CD4-positive, CD25-positive, alpha-beta regulatory T cell (primary cell): ENCODE measurements around the gene MYO15B. TPM values are rescaled to one million over a fixed set of nuclear protein-coding genes. Genes with fewer than 3 reads are reported as not detected.

Experiments used
- ATAC-seq, 2 donors: fragments of 150-1000 bp; cut with Tn5 transposase; one replicate each; pipeline ENCODE4 v1.10.0; 2021; ENCODE audit warnings: low read depth in 2 of 2, moderate number of reproducible peaks in 2 of 2, moderate library complexity in 1 of 2
- DNase-seq, 3 donors: peaks; one replicate each; pipeline versions ENCODE4 v3.0.0 to v3.0.0-alpha.2; 2012 to 2022; ENCODE audit warnings: mixed read lengths in 1 of 3
- H3K27ac ChIP-seq: one replicate; pipeline ENCODE4 v1.7.0; 2013; ENCODE audit warnings: mild to moderate bottlenecking, low read length; ENCODE audit not compliant: insufficient read depth, poor library complexity, severe bottlenecking
- H3K27me3 ChIP-seq: one replicate; pipeline ENCODE4 v1.7.0; 2013; ENCODE audit warnings: low read length; ENCODE audit not compliant: control insufficient read depth, insufficient read depth
- H3K36me3 ChIP-seq: one replicate; pipeline ENCODE4 v1.7.0; 2013; ENCODE audit warnings: mild to moderate bottlenecking, low read length, moderate library complexity; ENCODE audit not compliant: control insufficient read depth, insufficient read depth
- H3K4me1 ChIP-seq: 2 replicates; pipeline ENCODE4 v1.7.0; 2013; ENCODE audit warnings: mild to moderate bottlenecking, low read length; ENCODE audit not compliant: insufficient read depth, control insufficient read depth, poor library complexity, severe bottlenecking
- H3K4me3 ChIP-seq: one replicate; pipeline ENCODE4 v1.7.0; 2013; ENCODE audit warnings: low read depth, mild to moderate bottlenecking, low read length, moderate library complexity
- H3K9me3 ChIP-seq, 2 experiments: 1 replicate in 1 of 2; 2 replicates in 1 of 2; pipeline ENCODE4 v1.7.0; 2013; ENCODE audit warnings: low read length in 2 of 2, mild to moderate bottlenecking in 1 of 2, moderate library complexity in 1 of 2; ENCODE audit not compliant: control insufficient read depth in 2 of 2
- H3K27ac Mint-ChIP-seq, 3 donors: one replicate each; pipeline ENCODE4 v1.8.0; 2020 to 2022; ENCODE audit warnings: mild to moderate bottlenecking in 3 of 3, mixed read lengths in 3 of 3, moderate library complexity in 2 of 3
- H3K27me3 Mint-ChIP-seq: one replicate; pipeline ENCODE4 v1.8.0; 2022; ENCODE audit warnings: mild to moderate bottlenecking, mixed read lengths
- H3K36me3 Mint-ChIP-seq: one replicate; pipeline ENCODE4 v1.8.0; 2020; ENCODE audit warnings: mixed read lengths
- H3K4me1 Mint-ChIP-seq, 4 donors: one replicate each; pipeline ENCODE4 v1.8.0; 2020 to 2022; ENCODE audit warnings: mixed read lengths in 4 of 4, mild to moderate bottlenecking in 1 of 4
- H3K4me3 Mint-ChIP-seq, 4 donors: one replicate each; pipeline ENCODE4 v1.8.0; 2020 to 2022; ENCODE audit warnings: mild to moderate bottlenecking in 4 of 4, mixed read lengths in 4 of 4, moderate library complexity in 3 of 4
- H3K9me3 Mint-ChIP-seq, 7 donors: one replicate each; pipeline ENCODE4 v1.8.0; 2020 to 2022; ENCODE audit warnings: mixed read lengths in 7 of 7, mild to moderate bottlenecking in 3 of 7, moderate library complexity in 2 of 7
- polyA plus RNA-seq, 4 donors: library from polyadenylated mRNA; unstranded; fragments of 300-500 nt; fragmentation: Illumina TruSeq; gene quantifications; one replicate each; pipeline ENCODE4 v1.2.3, GENCODE V29; 2021
- total RNA-seq: library from RNA; stranded (reverse); gene quantifications from one replicate; pipeline ENCODE4 v1.2.3, GENCODE V29; 2022

The MYO15B gene
- total and polyA plus RNA-seq, 5 donors from 2014 or later, result 0.95 to 117 (median 1.0) TPM

DNA sequence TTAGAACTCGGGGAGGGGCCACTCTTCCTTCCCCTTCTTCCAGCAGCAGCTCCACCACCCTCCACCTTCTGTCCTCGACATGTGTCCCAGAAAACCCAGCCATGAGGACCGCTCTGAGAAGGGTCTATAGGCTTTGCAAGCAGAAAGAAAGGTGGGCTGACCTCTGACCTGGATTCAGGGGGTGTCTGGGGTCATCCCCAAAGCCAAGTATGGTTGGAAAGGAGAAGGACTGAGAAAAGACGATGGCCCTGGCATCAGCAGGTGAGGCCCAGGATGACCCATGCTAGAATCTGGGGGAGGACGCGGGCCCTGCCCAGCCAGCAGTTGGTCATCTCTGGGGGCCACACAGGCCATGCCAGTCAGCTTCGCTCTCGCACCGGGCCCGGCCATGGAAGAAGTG, 39.5 kb downstream of the MYO15B start:
- no peak for ATAC-seq
- Mint-ChIP-seq H3K27me3 (peaks cover 3% of the 10 kb centered on the region), H3K4me3 (no peak overlapping the region), H3K4me1 (peaks cover 0 to 7% (median 0%) of the 10 kb centered on the region in 4 donors), H3K9me3 (peaks cover 0 to 1% (median 0%) of the 10 kb centered on the region in 7 donors), H3K27ac (no peak overlapping the region), H3K36me3 (peaks cover 7% of the 10 kb centered on the region)
- no peak for DNase-seq
- Histone ChIP-seq H3K36me3 (no peaks in the 10 kb centered on the region), H3K4me1 (no peaks in the 10 kb centered on the region), H3K4me3 (no peak overlapping the region), H3K9me3 (no peaks in the 10 kb centered on the region), H3K27ac (no peak overlapping the region), H3K27me3 (no peaks in the 10 kb centered on the region)

DNA sequence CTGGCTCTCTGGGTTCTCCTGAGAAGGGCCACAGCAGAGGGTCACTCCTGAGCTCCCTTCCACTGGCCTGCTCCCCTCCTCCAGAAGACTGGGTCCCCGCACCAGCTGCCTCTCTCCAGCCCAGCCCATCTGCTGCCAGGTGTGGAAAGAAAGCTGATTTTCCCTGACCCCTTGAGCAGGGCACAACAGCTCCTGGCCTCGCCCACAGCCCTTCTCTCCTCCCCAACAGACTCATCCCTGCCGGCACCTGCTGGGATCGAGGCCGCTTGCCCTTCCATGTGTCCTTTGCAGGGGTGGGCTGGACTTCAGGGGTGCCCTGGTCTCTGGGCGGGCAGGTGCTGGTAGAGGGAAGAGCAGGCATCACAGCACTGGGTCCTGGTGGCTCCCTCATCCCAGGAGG, 40.8 kb downstream of the MYO15B start:
- Mint-ChIP-seq H3K9me3 (peaks cover 0 to 1% (median 0%) of the 10 kb centered on the region in 7 donors), H3K4me3 (no peak overlapping the region), H3K27me3 (no peaks in the 10 kb centered on the region), H3K4me1 (peaks cover 0 to 3% (median 0%) of the 10 kb centered on the region in 4 donors), H3K36me3 (no peaks in the 10 kb centered on the region), H3K27ac (no peak overlapping the region)
- ATAC-seq (no peak), DNase-seq (no peak)
- Histone ChIP-seq H3K4me3 (no peak overlapping the region), H3K27ac (no peak overlapping the region), H3K27me3 (no peaks in the 10 kb centered on the region), H3K9me3 (no peaks in the 10 kb centered on the region), H3K4me1 (peaks cover 6% of the 10 kb centered on the region), H3K36me3 (no peaks in the 10 kb centered on the region)

DNA sequence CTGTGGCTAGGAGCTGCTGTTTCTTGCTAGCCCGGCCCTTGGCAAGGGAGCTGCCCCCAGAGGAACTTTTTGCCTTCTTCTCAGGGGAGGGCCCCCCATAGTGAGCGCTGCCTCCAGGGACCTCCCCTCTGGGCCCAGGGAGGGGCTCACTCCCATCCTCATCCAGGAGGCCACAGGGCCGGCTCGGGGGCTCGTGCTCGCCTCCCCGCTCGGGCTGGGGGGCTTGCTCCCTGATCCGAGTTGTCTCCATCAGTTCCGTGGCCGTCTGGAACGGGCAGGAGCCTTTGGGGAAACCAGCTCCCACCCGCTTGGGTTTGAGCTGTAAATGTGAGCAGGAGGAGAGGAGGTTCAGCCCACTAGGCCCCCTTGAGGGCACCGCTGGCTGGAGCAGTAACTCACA, 41.6 kb downstream of the MYO15B start:
- H3K36me3 Mint-ChIP-seq, result no peaks in the 10 kb centered on the region
- H3K4me3 Mint-ChIP-seq, result no peak overlapping the region
- no peak overlapping the region for H3K27ac ChIP-seq
- H3K27ac Mint-ChIP-seq, result no peak overlapping the region
- no peaks in the 10 kb centered on the region for H3K27me3 Mint-ChIP-seq
- ATAC-seq, result no peak
- peaks cover 0 to 5% (median 1%) of the 10 kb centered on the region in 4 donors for H3K4me1 Mint-ChIP-seq
- H3K27me3 ChIP-seq, result no peaks in the 10 kb centered on the region
- no peak for DNase-seq
- no peaks in the 10 kb centered on the region for H3K9me3 ChIP-seq
- H3K36me3 ChIP-seq, result no peaks in the 10 kb centered on the region
- H3K4me1 ChIP-seq, result peaks cover 10% of the 10 kb centered on the region
- H3K9me3 Mint-ChIP-seq, result peaks cover 0 to 1% (median 0%) of the 10 kb centered on the region in 7 donors
- no peak overlapping the region for H3K4me3 ChIP-seq

DNA sequence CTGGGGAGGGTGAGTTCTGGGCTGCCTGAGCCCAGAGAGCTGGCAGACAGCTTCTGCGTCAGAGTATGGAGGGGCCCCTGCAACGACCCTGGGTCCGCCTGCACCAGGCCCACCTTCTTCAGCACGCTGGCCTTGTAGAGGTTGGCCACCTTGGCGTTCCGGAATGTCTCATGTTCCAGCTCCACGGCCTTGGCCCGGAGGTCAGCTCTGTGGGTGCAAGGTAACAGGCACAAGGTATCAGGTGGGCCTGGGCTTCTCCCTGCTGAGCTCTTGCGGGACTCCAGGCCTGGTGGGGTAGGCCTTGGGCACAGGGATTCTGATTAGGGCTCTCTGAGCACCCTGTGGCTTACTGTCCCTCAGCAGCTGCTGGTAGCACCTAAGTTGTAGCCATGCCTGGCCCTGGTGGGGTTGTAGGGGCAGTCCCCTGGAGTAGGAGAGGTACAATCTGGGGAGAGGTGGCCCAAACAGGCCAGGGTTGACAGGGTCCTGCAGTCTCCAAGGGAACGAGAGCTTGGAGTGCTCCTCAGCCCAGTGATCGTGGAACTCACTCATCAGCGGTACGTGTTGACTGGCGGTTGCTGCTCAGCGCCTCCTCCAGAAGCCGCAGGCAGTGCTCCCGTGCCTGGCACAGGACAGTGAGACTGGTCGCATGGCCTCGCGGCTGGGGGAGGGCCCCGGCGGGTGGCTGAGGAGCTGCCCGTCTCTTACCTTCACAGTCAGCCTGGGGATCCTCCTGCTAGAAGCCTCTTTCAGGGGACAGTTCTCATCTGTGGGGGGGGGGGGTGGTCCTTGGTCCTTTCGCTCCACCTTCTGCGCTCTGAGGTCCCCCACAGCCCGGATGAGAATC, 42.7 kb downstream of the MYO15B start:
- no peak overlapping the region for H3K27ac Mint-ChIP-seq
- peaks cover 0 to 1% (median 0%) of the 10 kb centered on the region in 7 donors for H3K9me3 Mint-ChIP-seq
- H3K4me3 ChIP-seq, result no peak overlapping the region
- no peak for DNase-seq
- no peak overlapping the region for H3K27ac ChIP-seq
- no peak for ATAC-seq
- H3K36me3 Mint-ChIP-seq, result no peaks in the 10 kb centered on the region
- H3K4me1 Mint-ChIP-seq, result peaks cover 0 to 5% (median 1%) of the 10 kb centered on the region in 4 donors
- no peaks in the 10 kb centered on the region for H3K27me3 ChIP-seq
- no peaks in the 10 kb centered on the region for H3K27me3 Mint-ChIP-seq
- peaks cover 10% of the 10 kb centered on the region for H3K4me1 ChIP-seq
- no peaks in the 10 kb centered on the region for H3K36me3 ChIP-seq
- no peaks in the 10 kb centered on the region for H3K9me3 ChIP-seq
- no peak overlapping the region for H3K4me3 Mint-ChIP-seq

DNA sequence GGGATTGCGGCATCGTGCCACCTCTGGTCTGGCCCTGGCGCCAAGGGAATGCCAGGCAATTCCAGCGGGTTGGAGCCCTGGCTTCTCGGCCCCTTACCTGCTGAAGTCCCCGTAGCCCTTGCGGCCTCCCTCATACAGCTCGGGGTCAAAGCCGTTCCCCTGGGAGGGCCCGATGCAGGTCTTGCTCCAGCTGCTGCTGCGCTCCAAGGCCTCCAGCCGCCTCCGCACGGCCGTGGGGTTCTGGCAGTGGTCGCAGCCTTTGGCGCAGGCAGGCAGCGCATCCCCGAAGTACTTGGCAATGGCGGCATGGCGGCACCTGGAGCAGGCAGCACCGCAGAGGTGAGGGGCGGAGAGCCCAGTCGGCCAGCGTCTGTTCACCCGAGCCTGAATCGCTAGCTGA, 43.8 kb downstream of the MYO15B start:
- no peak overlapping the region for H3K4me3 Mint-ChIP-seq
- no peaks in the 10 kb centered on the region for H3K9me3 Mint-ChIP-seq
- Histone ChIP-seq H3K27me3 (no peaks in the 10 kb centered on the region), H3K4me1 (peaks cover 10% of the 10 kb centered on the region), H3K4me3 (no peak overlapping the region), H3K36me3 (no peaks in the 10 kb centered on the region), H3K9me3 (no peaks in the 10 kb centered on the region), H3K27ac (no peak overlapping the region)
- DNase-seq (no peak), ATAC-seq (no peak)
- H3K36me3 Mint-ChIP-seq, result no peaks in the 10 kb centered on the region
- H3K27me3 Mint-ChIP-seq, result no peaks in the 10 kb centered on the region
- peaks cover 0 to 5% (median 1%) of the 10 kb centered on the region in 4 donors for H3K4me1 Mint-ChIP-seq
- no peak overlapping the region for H3K27ac Mint-ChIP-seq

DNA sequence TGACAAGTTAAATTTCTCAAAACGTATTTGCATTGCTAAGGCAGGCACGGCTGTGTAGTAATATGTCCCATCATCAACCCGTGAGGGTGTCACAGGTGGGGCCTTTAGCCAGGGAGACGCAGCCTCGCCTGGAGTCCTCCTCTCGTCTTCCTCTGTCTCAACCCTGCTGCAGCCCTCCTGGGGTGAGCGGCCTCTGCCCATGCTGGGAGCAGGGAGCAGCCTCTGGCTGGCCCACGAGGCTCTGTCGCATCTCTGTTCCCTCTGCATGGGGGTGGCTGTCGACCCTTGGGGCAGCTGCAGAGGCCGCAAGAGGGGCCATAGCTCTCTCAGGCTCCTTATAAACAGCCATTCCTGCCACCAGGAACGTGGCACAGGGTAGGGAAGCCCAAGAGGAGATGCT, 44.8 kb downstream of the MYO15B start:
- Histone ChIP-seq H3K9me3 (no peaks in the 10 kb centered on the region), H3K27ac (no peak overlapping the region), H3K4me3 (no peak overlapping the region), H3K27me3 (no peaks in the 10 kb centered on the region), H3K4me1 (peaks cover 10% of the 10 kb centered on the region), H3K36me3 (no peaks in the 10 kb centered on the region)
- ATAC-seq (no peak), DNase-seq (no peak)
- Mint-ChIP-seq H3K27me3 (no peaks in the 10 kb centered on the region), H3K27ac (no peak overlapping the region), H3K9me3 (no peaks in the 10 kb centered on the region), H3K4me3 (no peak overlapping the region), H3K4me1 (peaks cover 0 to 5% (median 1%) of the 10 kb centered on the region in 4 donors), H3K36me3 (no peaks in the 10 kb centered on the region)

DNA sequence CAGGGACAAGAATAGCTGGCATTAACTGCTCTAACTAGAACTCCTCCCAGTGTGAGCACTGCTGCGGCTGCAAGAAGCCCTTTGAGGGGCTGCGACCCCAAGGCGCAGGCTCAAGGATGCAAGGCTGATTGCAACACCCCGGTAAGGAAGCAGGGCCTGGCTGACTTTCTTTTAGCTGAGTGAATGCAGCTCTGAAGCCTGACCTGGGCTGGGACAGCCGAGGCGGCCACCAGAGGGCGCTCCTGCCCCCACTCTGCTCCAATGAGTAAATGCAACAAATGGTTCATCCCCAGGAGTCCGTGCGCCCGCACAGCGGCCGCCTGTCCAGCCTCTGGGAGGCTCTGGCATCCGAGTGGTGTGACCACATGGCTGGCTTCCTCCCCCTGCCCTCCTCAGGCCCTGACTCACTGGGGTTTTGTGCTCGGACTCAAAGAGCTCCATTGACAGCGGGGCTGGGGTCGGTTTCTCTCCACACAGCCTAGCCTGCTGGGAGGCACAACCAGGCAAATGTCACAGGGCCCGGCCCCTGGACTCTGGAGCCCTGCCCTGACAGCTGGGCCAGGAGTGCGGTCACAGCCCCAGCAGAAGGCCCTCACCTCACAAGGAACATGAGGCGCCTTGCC, 45.4 kb downstream of the MYO15B start, which contains the start of gene SMIM5:
SMIM5 (plus strand) TSS at position 572 of the 623 bp plus-strand sequence. CDS start 6,768 bp downstream, outside the sequence.
- no peaks in the 10 kb centered on the region for H3K27me3 ChIP-seq
- Mint-ChIP-seq H3K36me3 (no peaks in the 10 kb centered on the region), H3K27ac (no peak within 1 kb of the TSS), H3K4me3 (no peak within 1 kb of the TSS), H3K27me3 (no peaks in the 10 kb centered on the region), H3K4me1 (peaks cover 0 to 5% (median 1%) of the 10 kb centered on the region in 4 donors), H3K9me3 (no peaks in the 10 kb centered on the region)
- ATAC-seq (peak; percentile 75 to 83), DNase-seq (peak; percentile 63 to 78 (median 78))
- H3K9me3 ChIP-seq, result no peaks in the 10 kb centered on the region
- no peak within 1 kb of the TSS for H3K4me3 ChIP-seq
- no peak within 1 kb of the TSS for H3K27ac ChIP-seq
- peaks cover 10% of the 10 kb centered on the region for H3K4me1 ChIP-seq
- no peaks in the 10 kb centered on the region for H3K36me3 ChIP-seq
